ENCODE results near the gene NCR1.

Gene NCR1

DNA sequence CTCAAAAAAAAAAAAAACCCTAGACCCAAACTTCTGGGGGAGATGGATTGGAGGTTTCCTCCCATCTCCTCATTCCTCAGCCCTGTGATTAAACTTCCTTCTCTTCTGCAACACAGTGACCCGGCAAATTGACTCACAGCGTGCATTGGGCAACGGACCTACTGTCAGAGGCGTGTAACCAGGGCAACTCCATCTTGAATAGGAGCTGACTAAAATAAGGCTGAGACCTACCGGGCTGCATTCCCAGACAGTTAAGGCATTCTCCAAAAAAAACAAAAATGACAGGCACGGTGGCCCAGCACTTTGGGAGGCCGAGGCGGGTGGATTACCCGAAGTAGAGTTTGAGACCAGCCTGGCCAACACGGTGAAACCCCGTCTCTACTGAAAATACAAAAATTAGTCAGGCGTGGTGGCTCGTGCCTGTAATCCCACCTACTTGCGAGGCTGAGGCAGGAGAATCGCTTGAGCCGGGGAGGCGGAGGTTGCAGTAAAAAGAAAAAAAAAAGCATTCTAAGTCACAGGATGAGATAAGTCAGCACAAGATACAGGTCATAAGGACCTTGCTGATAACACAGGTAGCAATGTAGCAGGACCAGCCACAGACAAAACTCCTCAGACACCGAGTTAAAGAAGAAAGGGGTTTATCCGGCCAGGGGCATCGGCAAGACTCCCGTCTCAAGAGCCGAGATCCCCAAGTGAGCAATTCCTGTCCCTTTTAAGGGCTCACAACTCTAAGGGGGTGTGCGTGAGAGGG is 46.8 kb downstream of the NCR1 start:
- no peak for TF ChIP-seq RAD21 (IDR thresholded peaks at IDR 0.05; ENCODE audit: low read depth)
- TF ChIP-seq CREB1 (IDR thresholded peaks at IDR 0.05; ENCODE audit: low read depth), result no peak
- no peak for TF ChIP-seq REST (IDR thresholded peaks at IDR 0.05; ENCODE audit: low read depth)
- no peak for TF ChIP-seq TEAD4 (IDR thresholded peaks at IDR 0.05)
- TF ChIP-seq TCF12 (IDR thresholded peaks at IDR 0.05; ENCODE audit: low read depth), result no peak
- TF ChIP-seq, protein P1, sequence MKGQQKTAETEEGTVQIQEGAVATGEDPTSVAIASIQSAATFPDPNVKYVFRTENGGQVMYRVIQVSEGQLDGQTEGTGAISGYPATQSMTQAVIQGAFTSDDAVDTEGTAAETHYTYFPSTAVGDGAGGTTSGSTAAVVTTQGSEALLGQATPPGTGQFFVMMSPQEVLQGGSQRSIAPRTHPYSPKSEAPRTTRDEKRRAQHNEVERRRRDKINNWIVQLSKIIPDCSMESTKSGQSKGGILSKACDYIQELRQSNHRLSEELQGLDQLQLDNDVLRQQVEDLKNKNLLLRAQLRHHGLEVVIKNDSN (IDR thresholded peaks at IDR 0.05), result no peak
- no peak for TF ChIP-seq EP300 (IDR thresholded peaks at IDR 0.05; ENCODE audit: borderline replicate concordance)

- no peak for TF ChIP-seq NFIC (IDR thresholded peaks at IDR 0.05)
- TF ChIP-seq FOXM1 (IDR thresholded peaks at IDR 0.05; ENCODE audit: borderline replicate concordance, low read depth), result no peak
- no peak for TF ChIP-seq CEBPB (IDR thresholded peaks at IDR 0.05)
- no peak for TF ChIP-seq CREB1 (IDR thresholded peaks at IDR 0.05; ENCODE audit: low read depth)
- TF ChIP-seq YY1 (IDR thresholded peaks at IDR 0.05; ENCODE audit: low read depth), result no peak
- TF ChIP-seq, protein P2, sequence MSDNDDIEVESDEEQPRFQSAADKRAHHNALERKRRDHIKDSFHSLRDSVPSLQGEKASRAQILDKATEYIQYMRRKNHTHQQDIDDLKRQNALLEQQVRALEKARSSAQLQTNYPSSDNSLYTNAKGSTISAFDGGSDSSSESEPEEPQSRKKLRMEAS (IDR thresholded peaks at IDR 0.05), result no peak
- TF ChIP-seq, protein P1 (IDR thresholded peaks at IDR 0.05), result no peak
- TF ChIP-seq ZBTB7A (IDR thresholded peaks at IDR 0.05; ENCODE audit: low read depth), result no peak
- no peak for TF ChIP-seq TCF12 (IDR thresholded peaks at IDR 0.05; ENCODE audit: low read depth)
- TF ChIP-seq RAD21 (IDR thresholded peaks at IDR 0.05; ENCODE audit: low read depth), result no peak
- no peak for TF ChIP-seq TEAD4 (IDR thresholded peaks at IDR 0.05)
- no peak for TF ChIP-seq TAF1 (IDR thresholded peaks at IDR 0.05; ENCODE audit: low read depth)
- TF ChIP-seq EP300 (IDR thresholded peaks at IDR 0.05; ENCODE audit: borderline replicate concordance), result no peak
- TF ChIP-seq EGR1 (IDR thresholded peaks at IDR 0.05), result no peak
- no peak for TF ChIP-seq REST (IDR thresholded peaks at IDR 0.05; ENCODE audit: low read depth)
Observed at GRCh38 chr19:54955376-54955775, 49.4 kb downstream of the NCR1 start.

- TF ChIP-seq YY1 (IDR thresholded peaks at IDR 0.05; ENCODE audit: low read depth), result no peak
Observed at GRCh38 chr19:54959840-54960239, 53.9 kb downstream of the NCR1 start.

All from Ishikawa (cell line).